ENCODE results near the gene BCL7A.
A peak's percentile ranks its signal among the peaks of the same experiment; 100 is the strongest.
"Not testable (repeated sequence)": the region's sequence is repeated elsewhere in the genome, so short reads cannot be mapped to it uniquely, and the experiment has no call there.

The BCL7A gene

DNA sequence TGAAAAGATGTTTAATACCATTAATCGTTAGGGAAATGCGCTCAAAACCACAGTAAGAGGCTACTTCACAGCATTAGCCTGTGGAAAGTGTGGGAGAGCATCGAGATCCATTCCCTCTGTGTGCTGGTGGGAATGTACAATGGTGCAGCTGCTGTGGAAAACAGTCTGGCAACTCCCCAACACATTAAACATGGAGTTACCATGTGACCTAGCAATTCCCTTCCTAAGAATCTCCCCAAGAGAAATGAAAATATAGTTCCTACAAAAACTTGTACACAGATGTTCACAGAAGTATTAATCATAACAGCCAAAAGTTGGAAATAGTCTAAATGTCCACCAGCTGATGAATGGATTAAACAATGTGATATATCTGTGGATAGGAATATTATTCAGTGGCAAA is 80.6 kb downstream of the BCL7A start:
- Histone ChIP-seq H3K4me1 (ENCODE audit: control insufficient read depth in 5 of 5, insufficient read depth in 5 of 5, low read length in 5 of 5) (peaks cover 8 to 51% (median 42%) of the 10 kb centered on the region in 5 donors), H3K9me3 (ENCODE audit: control insufficient read depth in 5 of 5, low read length in 5 of 5) (no peaks in the 10 kb centered on the region), H3K9ac (ENCODE audit: low read length in 5 of 5) (no peak overlapping the region), H3K4me3 (ENCODE audit: low read depth in 1 of 5, low read length in 5 of 5) (no peak overlapping the region), H3K27ac (ENCODE audit: low read depth, low read length) (no peak overlapping the region), H3K36me3 (ENCODE audit: control insufficient read depth in 5 of 5, insufficient read depth in 5 of 5, low read length in 5 of 5) (no peaks in the 10 kb centered on the region), H3K27me3 (ENCODE audit: control insufficient read depth in 5 of 5, insufficient read depth in 4 of 5, low read length in 5 of 5) (no peaks in the 10 kb centered on the region)

DNA sequence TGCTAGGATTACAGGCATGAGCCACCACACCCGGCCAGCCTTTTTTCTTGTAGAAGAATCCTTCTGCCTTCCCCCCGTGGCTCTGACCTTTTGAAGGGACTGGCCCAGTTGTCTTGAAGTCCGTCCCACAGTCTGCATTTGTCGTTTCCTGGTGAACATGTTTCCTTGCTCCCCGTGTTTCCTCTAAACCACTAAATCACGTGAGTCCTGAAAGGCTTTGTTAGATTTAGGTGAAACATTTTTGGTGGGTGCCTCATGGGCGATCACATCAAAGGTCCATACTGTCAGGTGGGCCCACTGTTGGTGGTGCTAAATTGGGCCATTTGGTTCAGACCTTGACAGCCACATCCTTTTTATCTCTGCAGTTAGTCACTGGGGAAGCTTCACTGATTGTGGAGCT is 83.2 kb downstream of the BCL7A start:
- no peaks in the 10 kb centered on the region for H3K9me3 ChIP-seq (ENCODE audit: control insufficient read depth in 5 of 5, low read length in 5 of 5)
- H3K27me3 ChIP-seq (ENCODE audit: control insufficient read depth in 5 of 5, insufficient read depth in 4 of 5, low read length in 5 of 5) = no peaks in the 10 kb centered on the region
- H3K36me3 ChIP-seq (ENCODE audit: control insufficient read depth in 5 of 5, insufficient read depth in 5 of 5, low read length in 5 of 5) = no peaks in the 10 kb centered on the region
- H3K4me3 ChIP-seq (ENCODE audit: low read depth in 1 of 5, low read length in 5 of 5) = no peak overlapping the region
- no peak overlapping the region for H3K9ac ChIP-seq (ENCODE audit: low read length in 5 of 5)
- peaks cover 0 to 46% (median 27%) of the 10 kb centered on the region in 5 donors for H3K4me1 ChIP-seq (ENCODE audit: control insufficient read depth in 5 of 5, insufficient read depth in 5 of 5, low read length in 5 of 5)
- no peak overlapping the region for H3K27ac ChIP-seq (ENCODE audit: low read depth, low read length)

DNA sequence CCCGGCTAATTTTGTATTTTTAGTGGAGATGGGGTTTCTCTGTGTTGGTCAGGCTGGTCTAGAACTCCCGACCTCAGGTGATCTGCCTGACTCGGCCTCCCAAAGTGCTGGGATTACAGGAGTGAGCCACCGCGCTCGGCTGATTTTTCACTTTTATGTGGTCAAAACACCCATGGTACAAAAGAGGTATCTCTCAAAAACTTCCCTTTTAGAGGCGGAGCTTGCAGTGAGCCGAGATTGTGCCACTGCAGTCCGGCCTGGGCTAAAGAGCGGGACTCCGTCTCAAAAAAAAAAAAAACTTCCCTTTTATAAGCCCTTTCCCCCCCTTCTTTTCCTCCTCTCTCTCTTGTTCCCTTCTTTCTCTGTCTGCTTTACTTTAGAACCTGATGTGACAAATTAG is 83.8 kb downstream of the BCL7A start:
- H3K9ac ChIP-seq (ENCODE audit: low read length in 5 of 5); H3K9me3 ChIP-seq (ENCODE audit: control insufficient read depth in 5 of 5, low read length in 5 of 5); H3K27me3 ChIP-seq (ENCODE audit: control insufficient read depth in 5 of 5, insufficient read depth in 4 of 5, low read length in 5 of 5); H3K4me3 ChIP-seq (ENCODE audit: low read depth in 1 of 5, low read length in 5 of 5); H3K36me3 ChIP-seq (ENCODE audit: control insufficient read depth in 5 of 5, insufficient read depth in 5 of 5, low read length in 5 of 5); H3K27ac ChIP-seq (ENCODE audit: low read depth, low read length): not testable (repeated sequence)
- H3K4me1 ChIP-seq (ENCODE audit: control insufficient read depth in 5 of 5, insufficient read depth in 5 of 5, low read length in 5 of 5) = peaks cover 0 to 46% (median 26%) of the 10 kb centered on the region in 5 donors

- no peaks in the 10 kb centered on the region for H3K27me3 ChIP-seq (ENCODE audit: control insufficient read depth in 5 of 5, insufficient read depth in 4 of 5, low read length in 5 of 5)
- no peaks in the 10 kb centered on the region for H3K9me3 ChIP-seq (ENCODE audit: control insufficient read depth in 5 of 5, low read length in 5 of 5)
- H3K9ac ChIP-seq (ENCODE audit: low read length in 5 of 5) = peak overlapping the region in 1 of 5 donors; percentile 16
- H3K27ac ChIP-seq (ENCODE audit: low read depth, low read length) = no peak overlapping the region
- peaks cover 0 to 42% (median 20%) of the 10 kb centered on the region in 5 donors for H3K4me1 ChIP-seq (ENCODE audit: control insufficient read depth in 5 of 5, insufficient read depth in 5 of 5, low read length in 5 of 5)
- H3K4me3 ChIP-seq (ENCODE audit: low read depth in 1 of 5, low read length in 5 of 5) = no peak overlapping the region
- H3K36me3 ChIP-seq (ENCODE audit: control insufficient read depth in 5 of 5, insufficient read depth in 5 of 5, low read length in 5 of 5) = no peaks in the 10 kb centered on the region
Measured at GRCh38 chr12:122106843-122107242, 85.2 kb downstream of the BCL7A start.

GRCh38 chr12:122107261-122107660 is 85.6 kb downstream of the BCL7A start:
- no peaks in the 10 kb centered on the region for H3K27me3 ChIP-seq (ENCODE audit: control insufficient read depth in 5 of 5, insufficient read depth in 4 of 5, low read length in 5 of 5)
- no peak overlapping the region for H3K4me3 ChIP-seq (ENCODE audit: low read depth in 1 of 5, low read length in 5 of 5)
- H3K36me3 ChIP-seq (ENCODE audit: control insufficient read depth in 5 of 5, insufficient read depth in 5 of 5, low read length in 5 of 5) = no peaks in the 10 kb centered on the region
- peaks cover 0 to 42% (median 19%) of the 10 kb centered on the region in 5 donors for H3K4me1 ChIP-seq (ENCODE audit: control insufficient read depth in 5 of 5, insufficient read depth in 5 of 5, low read length in 5 of 5)
- H3K27ac ChIP-seq (ENCODE audit: low read depth, low read length) = no peak overlapping the region
- peak overlapping the region in 1 of 5 donors; percentile 16 for H3K9ac ChIP-seq (ENCODE audit: low read length in 5 of 5)
- no peaks in the 10 kb centered on the region for H3K9me3 ChIP-seq (ENCODE audit: control insufficient read depth in 5 of 5, low read length in 5 of 5)

DNA sequence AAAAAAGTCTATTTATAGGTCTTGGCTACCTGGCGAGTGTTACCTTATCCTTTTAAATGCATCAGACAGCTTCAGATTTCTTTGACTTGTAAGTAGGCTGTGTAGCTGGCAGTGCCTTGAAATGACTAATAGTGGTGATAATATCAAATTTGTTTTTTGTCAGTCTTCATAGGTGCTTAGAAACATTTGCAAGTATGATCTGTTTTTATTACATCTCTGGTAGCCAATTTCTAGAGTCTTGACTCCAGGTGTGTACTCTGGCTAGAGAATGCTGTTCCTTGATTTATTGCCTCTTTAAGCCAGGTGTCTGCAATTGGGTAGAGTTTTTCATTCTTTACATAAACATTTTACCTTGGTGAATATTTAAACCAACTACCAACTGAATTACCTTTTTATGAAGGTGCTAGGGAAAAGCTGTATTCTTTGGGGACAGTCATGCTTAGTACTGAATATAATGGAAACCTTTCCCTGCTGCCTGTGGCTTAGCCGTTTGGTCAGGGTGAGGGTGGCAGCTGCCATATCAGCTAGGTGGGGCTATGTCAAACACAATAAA is 89.5 kb downstream of the BCL7A start:
- Histone ChIP-seq H3K36me3 (ENCODE audit: control insufficient read depth in 5 of 5, insufficient read depth in 5 of 5, low read length in 5 of 5) (no peaks in the 10 kb centered on the region), H3K4me3 (ENCODE audit: low read depth in 1 of 5, low read length in 5 of 5) (no peak overlapping the region), H3K4me1 (ENCODE audit: control insufficient read depth in 5 of 5, insufficient read depth in 5 of 5, low read length in 5 of 5) (peaks cover 0 to 32% (median 11%) of the 10 kb centered on the region in 5 donors), H3K9ac (ENCODE audit: low read length in 5 of 5) (no peak overlapping the region), H3K27ac (ENCODE audit: low read depth, low read length) (no peak overlapping the region), H3K9me3 (ENCODE audit: control insufficient read depth in 5 of 5, low read length in 5 of 5) (no peaks in the 10 kb centered on the region), H3K27me3 (ENCODE audit: control insufficient read depth in 5 of 5, insufficient read depth in 4 of 5, low read length in 5 of 5) (no peaks in the 10 kb centered on the region)

All from subcutaneous abdominal adipose tissue (tissue), 5 donors.